ENCODE results near the gene RNF213.
A peak's percentile ranks its signal among the peaks of the same experiment; 100 is the strongest.

Gene RNF213

DNA sequence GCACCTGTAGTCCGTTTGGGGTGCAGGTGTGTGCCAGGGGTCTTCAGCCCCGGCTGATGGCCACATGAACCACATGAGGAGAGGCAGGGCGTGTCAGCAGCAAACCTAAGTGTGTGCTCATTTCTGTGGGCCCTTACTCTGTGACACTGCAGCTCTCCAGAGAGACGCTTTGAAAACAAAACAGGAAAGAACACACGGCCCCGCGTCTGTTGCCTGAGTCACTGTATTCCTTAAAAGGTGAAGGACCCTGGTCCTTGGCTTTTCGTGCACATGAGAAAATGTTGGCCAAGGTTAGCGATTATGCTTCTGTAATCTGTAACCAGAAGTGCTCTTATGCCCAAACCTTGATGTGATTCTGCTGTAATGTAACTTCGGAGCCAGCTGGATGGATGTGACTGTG, 176.9 kb downstream of the RNF213 start:
- in situ Hi-C loops (cut with HindIII; ENCODE audit: low sequenced_read_pairs) = no loop called here
- H3K4me3 ChIP-seq (ENCODE audit: low read depth, low read length) = no peak overlapping the region
- TF ChIP-seq CTCF (IDR thresholded peaks at IDR 0.05; ENCODE audit: low read depth, low read length) = no peak
- no peak for DNase-seq (ENCODE audit: low read depth, low spot score)

GRCh38 chr17:80438806-80439205, 178.2 kb downstream of the RNF213 start:
- H3K4me3 ChIP-seq (ENCODE audit: low read depth, low read length) = no peak overlapping the region
- no peak for TF ChIP-seq CTCF (IDR thresholded peaks at IDR 0.05; ENCODE audit: low read depth, low read length)
- DNase-seq (ENCODE audit: low read depth, low spot score) = no peak
- in situ Hi-C loops (cut with HindIII; ENCODE audit: low sequenced_read_pairs) = no loop called here

DNA sequence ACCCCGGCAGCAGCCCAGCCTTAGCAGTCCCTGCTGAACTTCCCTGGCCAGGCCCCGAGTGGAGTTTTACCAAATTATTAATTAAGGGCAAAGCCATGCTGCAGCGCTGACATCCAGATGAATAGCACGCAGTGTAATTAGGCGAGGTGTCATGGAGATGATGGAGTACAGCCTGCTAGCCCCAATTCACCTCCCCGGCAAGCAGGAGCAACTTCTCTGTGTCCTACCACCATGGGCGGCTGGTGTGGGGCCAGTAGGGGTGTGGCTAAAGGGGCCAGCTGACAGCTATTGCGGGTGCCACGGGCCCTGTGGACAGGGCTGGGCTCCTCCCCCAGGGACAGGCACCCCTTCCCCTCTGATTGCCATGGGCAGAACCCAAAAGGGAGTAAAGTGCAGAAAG, 178.8 kb downstream of the RNF213 start:
- no peak for TF ChIP-seq CTCF (IDR thresholded peaks at IDR 0.05; ENCODE audit: low read depth, low read length)
- in situ Hi-C loops (cut with HindIII; ENCODE audit: low sequenced_read_pairs) = no loop called here
- DNase-seq (ENCODE audit: low read depth, low spot score) = no peak
- no peak overlapping the region for H3K4me3 ChIP-seq (ENCODE audit: low read depth, low read length)

- in situ Hi-C loops (cut with HindIII; ENCODE audit: low sequenced_read_pairs) = no loop called here
- no peak overlapping the region for H3K4me3 ChIP-seq (ENCODE audit: low read depth, low read length)
- TF ChIP-seq CTCF (IDR thresholded peaks at IDR 0.05; ENCODE audit: low read depth, low read length) = no peak
- DNase-seq (ENCODE audit: low read depth, low spot score) = peak; percentile 23
These were observed 180.5 kb downstream of the RNF213 start for GRCh38 chr17:80441133-80441578.

DNA sequence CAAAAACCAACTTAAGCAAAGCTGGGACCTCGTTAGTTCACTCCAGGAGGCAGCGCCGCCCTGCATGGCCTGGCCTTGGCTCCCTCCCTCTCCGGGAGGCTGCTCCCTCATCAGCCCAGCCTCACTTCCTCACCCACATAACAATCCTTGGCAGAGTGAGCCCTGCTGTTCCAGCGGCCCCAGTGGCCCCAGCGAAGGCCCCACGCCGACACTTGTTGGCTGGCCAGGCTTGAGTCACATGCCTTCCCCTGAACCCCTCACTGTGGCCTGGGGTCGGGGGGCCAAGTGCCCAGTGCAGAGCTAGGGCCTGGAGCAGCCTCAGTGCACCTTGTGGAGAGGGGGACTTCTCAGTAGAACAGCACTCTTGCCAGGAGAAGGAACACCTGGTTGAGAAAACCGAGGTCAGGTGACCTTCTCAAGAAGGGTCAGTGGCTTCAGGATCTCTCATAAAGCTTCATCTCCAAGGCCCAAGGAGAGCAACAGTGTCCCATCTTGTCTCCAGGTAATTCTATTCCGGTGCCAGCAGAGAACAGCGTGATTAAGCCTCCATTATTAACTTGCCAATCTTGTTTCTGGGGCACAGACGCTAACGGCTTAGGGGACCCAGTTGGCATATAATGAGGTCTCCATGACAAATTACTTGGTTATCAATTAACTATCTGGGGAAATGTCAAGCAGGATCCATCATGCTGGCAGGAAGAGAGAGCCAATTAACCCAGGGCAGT, 181.1 kb downstream of the RNF213 start:
- no peak for TF ChIP-seq CTCF (IDR thresholded peaks at IDR 0.05; ENCODE audit: low read depth, low read length)
- in situ Hi-C loops (cut with HindIII; ENCODE audit: low sequenced_read_pairs) = no loop called here
- DNase-seq (ENCODE audit: low read depth, low spot score) = no peak
- no peak overlapping the region for H3K4me3 ChIP-seq (ENCODE audit: low read depth, low read length)

GRCh38 chr17:80442323-80442659, 181.6 kb downstream of the RNF213 start:
- DNase-seq (ENCODE audit: low read depth, low spot score) = no peak
- in situ Hi-C loops (cut with HindIII; ENCODE audit: low sequenced_read_pairs) = no loop called here
- H3K4me3 ChIP-seq (ENCODE audit: low read depth, low read length) = no peak overlapping the region
- TF ChIP-seq CTCF (IDR thresholded peaks at IDR 0.05; ENCODE audit: low read depth, low read length) = no peak

Data from astrocyte of the spinal cord (primary cell).